ENCODE results near the gene FMO5. TPM values are rescaled to one million over a fixed set of nuclear protein-coding genes. Genes with fewer than 3 reads are reported as not detected.

FMO5 gene
- total and polyA plus RNA-seq, 2 of the 13 experiments (the other 11 are each of a cell fraction or from before 2014, with no cell fraction given): 48.2 to 149 TPM

- TF ChIP-seq ESRRA (CRISPR knock-in tag; IDR thresholded peaks at IDR 0.05; ENCODE audit: low read depth): no peak
- TF ChIP-seq ZFX (CRISPR knock-in tag; IDR thresholded peaks at IDR 0.05; ENCODE audit: low read depth): no peak
- no peak for TF ChIP-seq ZNF513 (CRISPR knock-in tag; conservative IDR thresholded peaks at IDR 0.05)
- TF ChIP-seq ZBTB37 (CRISPR knock-in tag; IDR thresholded peaks at IDR 0.05): no peak
- no peak for TF ChIP-seq ZBTB7A (CRISPR knock-in tag; IDR thresholded peaks at IDR 0.05)
- TF ChIP-seq ZBTB40 (IDR thresholded peaks at IDR 0.05): no peak
- TF ChIP-seq ZBTB40 (CRISPR knock-in tag; IDR thresholded peaks at IDR 0.05): peak; percentile 92; the same call in 1 of the 2 replicates
- TF ChIP-seq ZNF138 (CRISPR knock-in tag; IDR thresholded peaks at IDR 0.05; ENCODE audit: low read depth): no peak
- no peak for TF ChIP-seq PBX3 (CRISPR knock-in tag; IDR thresholded peaks at IDR 0.05; ENCODE audit: borderline replicate concordance)
- no peak for TF ChIP-seq FOXM1 (CRISPR knock-in tag; IDR thresholded peaks at IDR 0.05)
- TF ChIP-seq ZNF17 (CRISPR knock-in tag; IDR thresholded peaks at IDR 0.05): no peak
- no peak for TF ChIP-seq JUND (CRISPR knock-in tag; IDR thresholded peaks at IDR 0.05)
- no peak for TF ChIP-seq RNF2 (conservative IDR thresholded peaks at IDR 0.05; ENCODE audit: low read depth)
- peak; percentile 71 for TF ChIP-seq IKZF5 (CRISPR knock-in tag; IDR thresholded peaks at IDR 0.05)
- no peak for TF ChIP-seq GPN1 (CRISPR knock-in tag; IDR thresholded peaks at IDR 0.05; ENCODE audit: borderline replicate concordance)
- TF ChIP-seq ZNF75D (CRISPR knock-in tag; IDR thresholded peaks at IDR 0.05; ENCODE audit: borderline replicate concordance): no peak
Measured at GRCh38 chr1:147168626-147169058, 56.5 kb downstream of the FMO5 start (continued).

All from HepG2 (cell line).